Neutrophil (primary cell): Measurements from ENCODE around the gene FRMPD4.

Experiments used
- H3K27ac ChIP-seq: fragments of 200-600 bp; sonication (generic); 2 replicates; pipeline ENCODE4 v1.5.1; 2016; ENCODE audit warnings: mild to moderate bottlenecking, moderate library complexity
- H3K27me3 ChIP-seq: fragments of 200-600 bp; sonication (generic); 2 replicates; pipeline ENCODE4 v1.6.0; 2016; ENCODE audit warnings: mild to moderate bottlenecking
- H3K36me3 ChIP-seq: fragments of 200-600 bp; sonication (generic); 2 replicates; pipeline ENCODE4 v1.5.1; 2017
- H3K4me1 ChIP-seq, 2 experiments: fragments of 200-600 bp in 1 of 2; sonication (generic) in 1 of 2; 1 replicate in 1 of 2; 2 replicates in 1 of 2; pipeline versions ENCODE4 v1.5.1 to v1.6.1; 2013 to 2016; ENCODE audit warnings: low read depth in 1 of 2, low read length in 1 of 2, mild to moderate bottlenecking in 1 of 2, moderate library complexity in 1 of 2; ENCODE audit not compliant: control insufficient read depth in 1 of 2, insufficient read depth in 1 of 2
- H3K4me3 ChIP-seq, 2 experiments: fragments of 200-600 bp in 1 of 2; sonication (generic) in 1 of 2; 1 replicate in 1 of 2; 2 replicates in 1 of 2; pipeline ENCODE4 v1.5.1; 2013 to 2016; ENCODE audit warnings: low read depth in 1 of 2, low read length in 1 of 2, mild to moderate bottlenecking in 1 of 2, moderate library complexity in 1 of 2
- H3K9me3 ChIP-seq: fragments of 200-600 bp; sonication (generic); 2 replicates; pipeline ENCODE4 v1.5.1; 2016
- CTCF ChIP-seq: fragments of 200-600 bp; sonication (generic); IDR thresholded peaks from 2 replicates; pipeline ENCODE4 v1.5.1; 2016; ENCODE audit warnings: antibody characterized with exemption

Gene FRMPD4

GRCh38 chrX:12753366-12753765 lies 615.1 kb downstream of the FRMPD4 start:
- TF ChIP-seq CTCF: no peak
- no peaks in the 10 kb centered on the region for H3K27me3 ChIP-seq
- no peak overlapping the region for H3K27ac ChIP-seq
- no peak overlapping the region for H3K4me3 ChIP-seq
- H3K9me3 ChIP-seq: no peaks in the 10 kb centered on the region
- H3K4me1 ChIP-seq: no peaks in the 10 kb centered on the region
- H3K36me3 ChIP-seq: no peaks in the 10 kb centered on the region

- TF ChIP-seq CTCF: no peak
- H3K27me3 ChIP-seq: no peaks in the 10 kb centered on the region
- H3K4me3 ChIP-seq: no peak overlapping the region
- no peaks in the 10 kb centered on the region for H3K9me3 ChIP-seq
- no peak overlapping the region for H3K27ac ChIP-seq
- H3K36me3 ChIP-seq: no peaks in the 10 kb centered on the region
- no peaks in the 10 kb centered on the region for H3K4me1 ChIP-seq
Measured at GRCh38 chrX:12758291-12758690, 620.0 kb downstream of the FRMPD4 start.

- no peak for TF ChIP-seq CTCF
- H3K27ac ChIP-seq: no peak overlapping the region
- no peak overlapping the region for H3K4me3 ChIP-seq
- H3K36me3 ChIP-seq: no peaks in the 10 kb centered on the region
- H3K4me1 ChIP-seq: no peaks in the 10 kb centered on the region
- peaks cover 10% of the 10 kb centered on the region for H3K27me3 ChIP-seq
- no peaks in the 10 kb centered on the region for H3K9me3 ChIP-seq
Measured at GRCh38 chrX:12767856-12768255, 629.6 kb downstream of the FRMPD4 start.

- peaks cover 10% of the 10 kb centered on the region for H3K27me3 ChIP-seq
- H3K27ac ChIP-seq: no peak overlapping the region
- H3K4me1 ChIP-seq: no peaks in the 10 kb centered on the region
- H3K4me3 ChIP-seq: no peak overlapping the region
- no peaks in the 10 kb centered on the region for H3K9me3 ChIP-seq
- no peak for TF ChIP-seq CTCF
- H3K36me3 ChIP-seq: no peaks in the 10 kb centered on the region
Measured at GRCh38 chrX:12768491-12768890, 630.2 kb downstream of the FRMPD4 start.

DNA sequence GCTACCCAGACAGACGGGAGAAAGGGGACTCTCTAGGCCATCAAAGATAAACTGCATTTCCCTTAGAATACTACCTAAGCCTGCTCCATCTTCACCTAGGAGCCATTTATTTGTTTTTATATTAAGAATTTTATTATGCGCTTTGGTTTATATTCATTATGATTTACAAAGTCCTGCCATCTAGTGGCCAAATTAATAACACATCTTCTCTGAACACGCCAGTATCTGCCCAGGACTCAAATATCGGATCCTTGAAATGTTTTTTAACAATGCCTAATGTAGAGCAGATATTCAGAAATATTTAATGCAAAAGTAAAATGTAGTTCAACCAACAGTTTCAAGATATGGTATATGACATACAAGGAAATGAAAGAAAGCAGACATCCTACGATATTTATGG lies 632.2 kb downstream of the FRMPD4 start:
- Histone ChIP-seq H3K9me3 (no peaks in the 10 kb centered on the region), H3K27ac (no peak overlapping the region), H3K36me3 (no peaks in the 10 kb centered on the region), H3K4me3 (no peak overlapping the region), H3K4me1 (no peaks in the 10 kb centered on the region), H3K27me3 (peaks cover 10% of the 10 kb centered on the region)
- peak; percentile 18 for TF ChIP-seq CTCF
